Esophagus muscularis mucosa (tissue), 4 donors: ENCODE measurements around the gene CD22. TPM values are rescaled to one million over a fixed set of nuclear protein-coding genes. Genes with fewer than 3 reads are reported as not detected.

ENCODE experiments used
- DNase-seq: peaks from one replicate; pipeline ENCODE4 v3.0.0-alpha.2; 2017; ENCODE audit errors: extremely low spot score
- H3K27ac ChIP-seq, 4 donors: fragments of 200-600 bp; sonication (generic); replicated peaks in 1 of 4; 1 replicate in 3 of 4; 2 replicates in 1 of 4; pipeline ENCODE4 v1.5.1; 2016 to 2019; ENCODE audit warnings: mild to moderate bottlenecking in 1 of 4
- H3K27me3 ChIP-seq, 4 donors: fragments of 200-600 bp; sonication (generic); one replicate each; pipeline versions ENCODE4 v1.5.1 to v1.6.0; 2016 to 2019
- H3K36me3 ChIP-seq, 4 donors: fragments of 200-600 bp; sonication (generic); one replicate each; pipeline ENCODE4 v1.5.1; 2016 to 2019
- H3K4me1 ChIP-seq, 4 donors: fragments of 200-600 bp; sonication (generic); one replicate each; pipeline ENCODE4 v1.5.1; 2016 to 2019
- H3K4me3 ChIP-seq, 4 donors: fragments of 200-600 bp; sonication (generic); 1 replicate in 2 of 4; 2 replicates in 2 of 4; pipeline ENCODE4 v1.5.1; 2016 to 2019; ENCODE audit warnings: mild to moderate bottlenecking in 4 of 4, moderate library complexity in 1 of 4
- H3K9me3 ChIP-seq, 4 donors: fragments of 200-600 bp; sonication (generic); 1 replicate in 3 of 4; 2 replicates in 1 of 4; pipeline ENCODE4 v1.5.1; 2016 to 2019
- EP300 ChIP-seq: sonication (generic); formaldehyde crosslinking; IDR thresholded peaks from one replicate; pipeline ENCODE4 v1.6.1; 2017; ENCODE audit warnings: antibody characterized with exemption
- POLR2A ChIP-seq: fragments of 450-650 bp; IDR thresholded peaks from one replicate; pipeline ENCODE4 v1.6.1; 2017; ENCODE audit warnings: antibody characterized with exemption, moderate library complexity, mild to moderate bottlenecking, low read depth
- POLR2AphosphoS5 ChIP-seq, 2 donors: sonication (generic); formaldehyde crosslinking; IDR thresholded peaks; one replicate each; pipeline ENCODE4 v1.6.1; 2017; ENCODE audit warnings: antibody characterized with exemption in 2 of 2
- WGBS: methylation state at CpG from one replicate; pipeline ENCODE4 v1.1.5; 2018; 5-methylcytosine and 5-hydroxymethylcytosine counted together
- intact Hi-C: fragments of 100-400 bp; cut with DNase I; formaldehyde crosslinking; loops from one replicate; pipeline ENCODE4 v1.15.1; 2023
- total RNA-seq, 4 donors: library from RNA; depleted of rRNA; stranded (reverse); fragments of >200 nt; gene quantifications; one replicate each; pipeline versions ENCODE4 v1.1.0 to v1.2.1, GENCODE V29; 2016
- TF ChIP-seq, protein P1 (sequence below), 3 experiments: fragments of 200-600 bp in 2 of 3; fragments of 450-650 bp in 1 of 3; sonication (generic) in 2 of 3; IDR thresholded peaks; one replicate each; pipeline ENCODE4 v1.5.1; 2017 to 2019; ENCODE audit warnings: antibody characterized with exemption in 3 of 3, mild to moderate bottlenecking in 2 of 3, moderate library complexity in 1 of 3

CD22 gene
- total RNA-seq, 4 donors from 2014 or later = 2.3 to 12.5 (median 3.7) TPM

DNA sequence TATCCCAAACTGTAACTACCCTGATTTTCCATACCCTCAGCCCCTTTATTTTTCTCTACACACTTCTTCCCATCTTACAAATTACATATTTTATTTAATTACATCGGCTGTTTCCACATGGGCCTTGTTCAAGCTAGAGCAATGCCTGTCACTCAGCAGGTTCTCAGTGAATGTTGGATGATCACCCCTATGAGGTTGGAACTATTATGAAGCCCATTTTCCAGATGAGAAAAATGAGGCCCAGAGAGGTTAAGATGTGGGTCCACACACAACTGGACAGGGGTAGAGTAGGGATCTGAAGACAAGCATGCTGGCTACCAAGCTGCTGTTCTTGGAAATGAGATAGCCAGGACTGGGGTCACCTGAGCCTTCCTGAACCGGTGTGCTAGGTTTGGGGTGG lies 27.0 kb upstream of the CD22 start:
- no peaks in the 10 kb centered on the region for H3K4me1 ChIP-seq
- H3K9me3 ChIP-seq = no peaks in the 10 kb centered on the region
- no peak overlapping the region for H3K27ac ChIP-seq
- no peak for DNase-seq
- no peaks in the 10 kb centered on the region for H3K36me3 ChIP-seq
- TF ChIP-seq POLR2A = no peak
- no peak for TF ChIP-seq EP300
- TF ChIP-seq, protein P1, sequence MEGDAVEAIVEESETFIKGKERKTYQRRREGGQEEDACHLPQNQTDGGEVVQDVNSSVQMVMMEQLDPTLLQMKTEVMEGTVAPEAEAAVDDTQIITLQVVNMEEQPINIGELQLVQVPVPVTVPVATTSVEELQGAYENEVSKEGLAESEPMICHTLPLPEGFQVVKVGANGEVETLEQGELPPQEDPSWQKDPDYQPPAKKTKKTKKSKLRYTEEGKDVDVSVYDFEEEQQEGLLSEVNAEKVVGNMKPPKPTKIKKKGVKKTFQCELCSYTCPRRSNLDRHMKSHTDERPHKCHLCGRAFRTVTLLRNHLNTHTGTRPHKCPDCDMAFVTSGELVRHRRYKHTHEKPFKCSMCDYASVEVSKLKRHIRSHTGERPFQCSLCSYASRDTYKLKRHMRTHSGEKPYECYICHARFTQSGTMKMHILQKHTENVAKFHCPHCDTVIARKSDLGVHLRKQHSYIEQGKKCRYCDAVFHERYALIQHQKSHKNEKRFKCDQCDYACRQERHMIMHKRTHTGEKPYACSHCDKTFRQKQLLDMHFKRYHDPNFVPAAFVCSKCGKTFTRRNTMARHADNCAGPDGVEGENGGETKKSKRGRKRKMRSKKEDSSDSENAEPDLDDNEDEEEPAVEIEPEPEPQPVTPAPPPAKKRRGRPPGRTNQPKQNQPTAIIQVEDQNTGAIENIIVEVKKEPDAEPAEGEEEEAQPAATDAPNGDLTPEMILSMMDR (IDR thresholded peaks at IDR 0.05) = no peak
- no peak for TF ChIP-seq POLR2AphosphoS5 (IDR thresholded peaks at IDR 0.05)
- 100% methylated on average over 1 of the region's 2 CpGs for WGBS
- H3K27me3 ChIP-seq = peaks cover 0 to 81% (median 4%) of the 10 kb centered on the region in 4 donors
- H3K4me3 ChIP-seq = no peak overlapping the region
- intact Hi-C loops = no loop called here

DNA sequence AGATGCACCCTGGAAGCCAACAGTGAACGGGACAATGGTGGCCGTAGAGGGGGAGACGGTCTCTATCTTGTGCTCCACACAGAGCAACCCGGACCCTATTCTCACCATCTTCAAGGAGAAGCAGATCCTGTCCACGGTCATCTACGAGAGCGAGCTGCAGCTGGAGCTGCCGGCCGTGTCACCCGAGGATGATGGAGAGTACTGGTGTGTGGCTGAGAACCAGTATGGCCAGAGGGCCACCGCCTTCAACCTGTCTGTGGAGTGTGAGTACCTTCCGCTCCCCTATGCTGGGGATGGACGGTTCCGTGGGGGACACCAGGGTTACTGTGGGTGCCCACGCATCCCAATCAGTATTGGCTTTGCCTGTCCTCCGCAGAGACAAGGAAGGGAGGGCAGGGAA lies 26.5 kb upstream of the CD22 start:
- 68% methylated on average over 11 of the region's 16 CpGs for WGBS
- no peaks in the 10 kb centered on the region for H3K4me1 ChIP-seq
- H3K36me3 ChIP-seq = no peaks in the 10 kb centered on the region
- intact Hi-C loops = no loop called here
- TF ChIP-seq EP300 (no peak), POLR2AphosphoS5 (IDR thresholded peaks at IDR 0.05) (no peak), POLR2A (no peak)
- TF ChIP-seq, protein P1 (IDR thresholded peaks at IDR 0.05) = no peak
- no peak for DNase-seq
- H3K4me3 ChIP-seq = no peak overlapping the region
- H3K27me3 ChIP-seq = peaks cover 0 to 82% (median 4%) of the 10 kb centered on the region in 4 donors
- no peak overlapping the region for H3K27ac ChIP-seq
- H3K9me3 ChIP-seq = no peaks in the 10 kb centered on the region

DNA sequence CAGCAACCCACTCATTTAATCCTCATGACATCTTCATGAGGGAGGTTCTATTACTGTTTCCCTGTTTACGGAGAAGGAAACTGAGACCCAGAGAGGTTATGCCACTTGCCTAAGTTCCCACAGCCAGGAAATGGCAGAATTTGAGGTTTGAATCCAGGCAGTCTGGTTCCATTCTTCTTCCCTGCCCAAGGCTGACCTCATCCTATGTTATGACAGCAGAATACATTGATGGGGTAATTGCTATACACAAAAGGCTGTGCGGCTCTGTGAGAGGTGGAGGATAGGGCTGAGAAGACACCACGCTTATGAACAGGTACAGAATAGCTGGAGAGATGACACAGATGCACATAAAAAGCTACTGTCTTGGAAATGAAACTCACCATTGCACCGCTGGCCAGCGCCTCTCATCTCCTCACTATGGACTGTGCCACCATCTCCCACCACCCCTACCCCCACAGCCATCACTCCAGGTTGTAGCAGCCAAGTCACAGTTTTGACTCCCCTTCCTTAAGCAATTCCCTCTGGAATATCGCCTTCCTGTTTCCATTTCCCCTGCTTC lies 25.6 kb upstream of the CD22 start:
- WGBS = 63% methylated on average over 6 of the region's 6 CpGs
- H3K9me3 ChIP-seq = no peaks in the 10 kb centered on the region
- peaks cover 0 to 72% (median 4%) of the 10 kb centered on the region in 4 donors for H3K27me3 ChIP-seq
- H3K36me3 ChIP-seq = no peaks in the 10 kb centered on the region
- no peaks in the 10 kb centered on the region for H3K4me1 ChIP-seq
- TF ChIP-seq, protein P1 (IDR thresholded peaks at IDR 0.05) = no peak
- TF ChIP-seq POLR2AphosphoS5 (IDR thresholded peaks at IDR 0.05) (no peak), POLR2A (no peak), EP300 (no peak)
- no peak for DNase-seq
- H3K4me3 ChIP-seq = no peak overlapping the region
- intact Hi-C loops = no loop called here
- no peak overlapping the region for H3K27ac ChIP-seq

DNA sequence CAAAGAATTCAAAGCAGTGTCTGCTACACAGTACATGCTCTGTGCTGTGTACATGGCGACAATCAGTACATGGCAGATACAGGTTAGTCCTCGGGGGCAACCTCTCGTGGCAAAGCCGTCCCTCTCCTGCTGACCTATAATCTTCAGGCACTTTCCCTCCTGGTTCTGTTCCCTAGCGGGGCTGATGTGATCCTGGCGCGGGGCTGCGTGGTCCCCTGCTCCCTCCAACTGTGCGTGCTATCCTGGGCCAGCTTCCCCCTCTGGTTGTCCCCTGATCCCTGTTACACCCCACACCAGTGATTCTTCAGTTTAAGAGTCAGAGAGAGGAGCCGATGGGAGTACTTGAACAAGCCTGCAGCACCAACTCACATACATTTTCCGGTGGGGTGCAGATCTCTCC lies 25.0 kb upstream of the CD22 start:
- Histone ChIP-seq H3K9me3 (no peaks in the 10 kb centered on the region), H3K27ac (no peak overlapping the region), H3K4me1 (no peaks in the 10 kb centered on the region), H3K36me3 (no peaks in the 10 kb centered on the region), H3K4me3 (no peak overlapping the region), H3K27me3 (peaks cover 0 to 70% (median 3%) of the 10 kb centered on the region in 4 donors)
- DNase-seq = no peak
- TF ChIP-seq POLR2A (no peak), EP300 (no peak), POLR2AphosphoS5 (IDR thresholded peaks at IDR 0.05) (no peak)
- TF ChIP-seq, protein P1 (IDR thresholded peaks at IDR 0.05) = no peak
- intact Hi-C loops = no loop called here
- 83% methylated on average over 11 of the region's 11 CpGs for WGBS

DNA sequence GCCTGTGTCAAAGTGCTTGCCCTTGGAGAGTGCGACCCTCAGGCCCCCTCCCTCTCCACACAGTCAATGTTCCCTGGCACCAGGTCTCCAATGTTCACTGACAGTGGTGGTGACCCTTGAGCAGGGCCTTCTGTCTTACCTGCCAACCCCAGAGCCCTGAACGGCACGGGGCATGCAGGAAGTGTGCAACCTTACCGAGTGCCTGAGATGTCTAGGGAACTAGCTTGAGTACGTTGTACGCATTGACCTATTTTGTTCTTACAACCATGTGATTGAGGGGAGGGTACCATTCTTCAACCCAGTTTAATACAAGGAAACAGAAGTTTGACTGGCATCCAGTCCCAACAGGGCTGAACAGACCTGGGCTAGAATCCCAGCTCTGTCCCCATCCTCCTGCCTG lies 23.8 kb upstream of the CD22 start:
- Histone ChIP-seq H3K27ac (no peak overlapping the region), H3K4me1 (no peaks in the 10 kb centered on the region), H3K36me3 (no peaks in the 10 kb centered on the region), H3K4me3 (no peak overlapping the region), H3K27me3 (peaks cover 0 to 70% (median 0%) of the 10 kb centered on the region in 4 donors), H3K9me3 (no peaks in the 10 kb centered on the region)
- intact Hi-C loops = no loop called here
- DNase-seq = no peak
- TF ChIP-seq, protein P1 (IDR thresholded peaks at IDR 0.05) = no peak
- no peak for TF ChIP-seq POLR2A
- no peak for TF ChIP-seq EP300
- no peak for TF ChIP-seq POLR2AphosphoS5 (IDR thresholded peaks at IDR 0.05)
- 73% methylated on average over 4 of the region's 6 CpGs for WGBS
